K562 (cell line): ENCODE data around the gene ATP12A.

Source experiments
- CREB3 ChIP-seq: fragments of 450-650 bp; conservative IDR thresholded peaks from 2 replicates; pipeline ENCODE4 v1.6.1; 2016; ENCODE audit warnings: missing genetic modification characterization, low read depth, mild to moderate bottlenecking, missing compliant biosample characterization, moderate library complexity
- CTCF ChIP-seq, 3 experiments: IDR thresholded peaks in 2 of 3; conservative IDR thresholded peaks in 1 of 3; 2 replicates each; pipeline ENCODE4 v1.5.1; 2011 to 2012; ENCODE audit warnings: low read length in 3 of 3, mild to moderate bottlenecking in 3 of 3, control low read depth in 2 of 3, improper control_type of control experiment in 1 of 3, inconsistent platforms in 1 of 3, low read depth in 1 of 3, mixed read lengths in 1 of 3, moderate library complexity in 1 of 3; ENCODE audit not compliant: insufficient read depth in 2 of 3
- EZH2 ChIP-seq: IDR thresholded peaks from 2 replicates; pipeline ENCODE4 v1.6.1; 2012; ENCODE audit warnings: low read depth, mild to moderate bottlenecking, inconsistent platforms, low read length, borderline replicate concordance
- HCFC1 ChIP-seq: IDR thresholded peaks from 2 replicates; pipeline ENCODE4 v1.6.1; 2012; ENCODE audit warnings: low read depth, low read length, improper control_type of control experiment
- MLX ChIP-seq, 2 experiments: fragments of 450-650 bp in 1 of 2; sonication (generic) in 1 of 2; formaldehyde crosslinking; conservative IDR thresholded peaks; 2 replicates each; pipeline versions ENCODE4 v1.4.0 to v1.8.1; 2020 to 2022; ENCODE audit warnings: mild to moderate bottlenecking in 1 of 2, missing genetic modification reagents in 1 of 2
- MXI1 ChIP-seq: IDR thresholded peaks from 2 replicates; pipeline ENCODE4 v1.6.1; 2011; ENCODE audit warnings: low read depth, mild to moderate bottlenecking, improper control_type of control experiment, low read length
- OTX1 ChIP-seq: fragments of 450-650 bp; formaldehyde crosslinking; IDR thresholded peaks from 2 replicates; pipeline ENCODE4 v1.4.0; 2022; ENCODE audit warnings: mild to moderate bottlenecking
- POLR2AphosphoS5 ChIP-seq: IDR thresholded peaks from 2 replicates; pipeline ENCODE4 v1.6.1; 2011; ENCODE audit warnings: mild to moderate bottlenecking, low read depth, low read length, moderate library complexity; ENCODE audit not compliant: control insufficient read depth, insufficient read depth
- SMC3 ChIP-seq: conservative IDR thresholded peaks from 2 replicates; pipeline ENCODE4 v1.6.1; 2011; ENCODE audit warnings: low read depth, low read length, improper control_type of control experiment; ENCODE audit not compliant: insufficient read depth
- ZBTB33 ChIP-seq: sonication (generic); formaldehyde crosslinking; IDR thresholded peaks from 2 replicates; pipeline ENCODE4 v1.8.1; 2023; ENCODE audit warnings: mild to moderate bottlenecking, missing genetic modification reagents
- ZNF217 ChIP-seq: sonication (generic); formaldehyde crosslinking; IDR thresholded peaks from 2 replicates; pipeline ENCODE4 v1.8.0; 2022; ENCODE audit warnings: mild to moderate bottlenecking, missing genetic modification reagents
- ZNF561 ChIP-seq: fragments of 450-650 bp; formaldehyde crosslinking; conservative IDR thresholded peaks from 2 replicates; pipeline ENCODE4 v1.4.0; 2020; ENCODE audit warnings: mild to moderate bottlenecking, moderate library complexity

GRCh38 chr13:24675806-24676570 is 4.2 kb upstream of the ATP12A start:
- TF ChIP-seq HCFC1 = no peak
- no peak for TF ChIP-seq ZNF217
- no peak for TF ChIP-seq EZH2
- no peak for TF ChIP-seq MXI1
- no peak for TF ChIP-seq OTX1 (CRISPR knock-in tag)
- TF ChIP-seq CREB3 (tag) = no peak
- no peak for TF ChIP-seq ZNF561 (CRISPR knock-in tag)
- no peak for TF ChIP-seq MLX (CRISPR knock-in tag; conservative IDR thresholded peaks at IDR 0.05)
- TF ChIP-seq ZBTB33 (CRISPR knock-in tag) = no peak
- no peak for TF ChIP-seq SMC3
- no peak for TF ChIP-seq POLR2AphosphoS5
- no peak for TF ChIP-seq CTCF (IDR thresholded peaks at IDR 0.05 in 2 of 3, conservative IDR thresholded peaks at IDR 0.05 in 1 of 3; ENCODE audit: insufficient read depth in 2 of 3, low read depth in 1 of 3, low read length in 3 of 3)
